NT2/D1 (cell line): ENCODE measurements around the gene CIITA.

Experiments
- DNase-seq: peaks from one replicate; pipeline ENCODE4 v3.0.0-alpha.2; 2011; ENCODE audit warnings: low read depth, low spot score
- H3K27me3 ChIP-seq: 2 replicates; pipeline ENCODE4 v1.6.0; 2011; ENCODE audit warnings: mild to moderate bottlenecking; ENCODE audit not compliant: insufficient read length, insufficient read depth
- H3K36me3 ChIP-seq: 2 replicates; pipeline ENCODE4 v1.6.1; 2011; ENCODE audit warnings: mild to moderate bottlenecking, low read length, mixed read lengths; ENCODE audit not compliant: insufficient read depth, insufficient read length
- H3K4me1 ChIP-seq: 2 replicates; pipeline ENCODE4 v1.5.1; 2011; ENCODE audit not compliant: insufficient read depth, insufficient read length
- H3K4me3 ChIP-seq: 2 replicates; pipeline ENCODE4 v1.5.1; 2011; ENCODE audit warnings: low read depth; ENCODE audit not compliant: insufficient read length
- H3K9ac ChIP-seq: 2 replicates; pipeline ENCODE4 v1.6.0; 2011; ENCODE audit warnings: low read depth; ENCODE audit not compliant: insufficient read length
- H3K9me3 ChIP-seq: 2 replicates; pipeline ENCODE4 v1.5.1; 2011; ENCODE audit warnings: mild to moderate bottlenecking, low read length; ENCODE audit not compliant: insufficient read depth
- SUZ12 ChIP-seq: IDR thresholded peaks from 2 replicates; pipeline ENCODE4 v1.6.1; 2011; ENCODE audit not compliant: insufficient read length, insufficient read depth; ENCODE audit errors: extremely low read depth
- YY1 ChIP-seq: IDR thresholded peaks from 2 replicates; pipeline ENCODE4 v1.6.1; 2011; ENCODE audit not compliant: insufficient read length, insufficient read depth
- ZNF274 ChIP-seq: IDR thresholded peaks from 2 replicates; pipeline ENCODE4 v1.6.1; 2011; ENCODE audit warnings: mild to moderate bottlenecking, low read depth, low read length

CIITA gene

GRCh38 chr16:10918294-10919002 lies 41.4 kb downstream of the CIITA start:
- Histone ChIP-seq H3K36me3 (no peaks in the 10 kb centered on the region), H3K9ac (peak overlapping the region; percentile 44), H3K4me3 (no peak overlapping the region), H3K4me1 (peaks cover 9% of the 10 kb centered on the region), H3K9me3 (no peaks in the 10 kb centered on the region), H3K27me3 (no peaks in the 10 kb centered on the region)
- peak; percentile 96 for DNase-seq
- TF ChIP-seq YY1 (no peak), SUZ12 (no peak), ZNF274 (no peak)

DNA sequence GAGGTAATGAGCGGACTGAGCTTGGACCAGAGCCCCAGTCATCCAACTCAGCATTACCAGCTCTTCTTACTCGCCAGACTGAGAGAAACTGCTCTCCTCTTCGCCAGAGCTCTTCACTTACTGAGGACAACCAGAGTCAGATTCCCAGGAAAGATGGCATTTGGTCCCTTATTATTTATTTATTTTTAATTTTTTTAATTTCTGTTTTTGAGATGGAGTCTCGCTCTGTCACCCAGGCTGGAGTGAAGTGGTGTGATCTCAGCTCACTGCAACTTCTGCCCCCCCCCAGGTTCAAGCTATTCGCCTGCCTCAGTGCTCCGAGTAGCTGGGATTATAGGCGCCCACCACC lies 42.0 kb downstream of the CIITA start:
- Histone ChIP-seq H3K4me1 (peaks cover 10% of the 10 kb centered on the region), H3K36me3 (no peaks in the 10 kb centered on the region), H3K9ac (no peak overlapping the region)

GRCh38 chr16:10920726-10921427 lies 43.9 kb downstream of the CIITA start:
- H3K9me3 ChIP-seq: no peaks in the 10 kb centered on the region
- no peak for TF ChIP-seq ZNF274
- no peak for TF ChIP-seq SUZ12
- TF ChIP-seq YY1: no peak
- no peak overlapping the region for H3K4me3 ChIP-seq
- H3K27me3 ChIP-seq: no peaks in the 10 kb centered on the region
- H3K36me3 ChIP-seq: peaks cover 9% of the 10 kb centered on the region
- no peak for DNase-seq
- H3K4me1 ChIP-seq: peaks cover 10% of the 10 kb centered on the region
- H3K9ac ChIP-seq: no peak overlapping the region

More for the DNA sequence above, 42.0 kb downstream of the CIITA start:
- DNase-seq: no peak
- Histone ChIP-seq H3K4me3 (no peak overlapping the region), H3K27me3 (no peaks in the 10 kb centered on the region), H3K9me3 (no peaks in the 10 kb centered on the region)
- TF ChIP-seq SUZ12: no peak
- TF ChIP-seq ZNF274: no peak
- TF ChIP-seq YY1: no peak

DNA sequence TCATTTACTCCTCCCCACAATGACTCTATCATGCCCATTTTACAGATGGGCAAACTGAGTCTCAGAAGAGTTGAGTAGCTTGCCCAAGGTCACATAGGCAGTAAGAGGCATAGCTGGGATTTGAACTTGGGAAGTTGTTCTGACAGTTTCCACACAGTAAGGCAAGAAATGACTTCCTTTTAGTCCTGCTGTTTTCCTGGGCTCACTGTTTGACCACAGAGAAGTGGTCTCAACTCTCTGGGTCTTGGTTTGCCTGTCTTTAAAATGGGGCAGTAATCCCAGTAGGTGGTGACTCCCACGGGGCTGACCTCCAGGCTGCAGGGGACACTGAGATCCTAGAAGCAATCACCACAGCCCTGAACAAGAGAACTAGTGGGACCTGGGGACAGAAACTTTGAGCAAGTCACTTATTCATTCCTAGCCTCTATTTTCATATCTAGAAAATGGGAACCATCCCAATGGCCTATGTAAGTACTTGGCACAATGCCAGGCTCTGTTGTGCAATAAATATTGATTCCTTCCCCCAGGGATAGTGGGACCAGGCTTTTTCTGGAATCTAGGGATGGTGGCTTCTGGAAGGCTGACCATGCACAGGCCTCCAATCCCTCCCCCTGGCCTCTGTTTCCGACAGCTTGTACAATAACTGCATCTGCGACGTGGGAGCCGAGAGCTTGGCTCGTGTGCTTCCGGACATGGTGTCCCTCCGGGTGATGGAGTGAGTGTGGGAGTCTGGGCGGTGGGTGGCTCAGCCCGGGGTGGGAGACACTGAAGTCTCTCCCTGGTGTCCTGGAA lies 44.7 kb downstream of the CIITA start:
- TF ChIP-seq ZNF274 (no peak), SUZ12 (no peak), YY1 (no peak)
- Histone ChIP-seq H3K4me1 (peaks cover 7% of the 10 kb centered on the region), H3K27me3 (no peaks in the 10 kb centered on the region), H3K4me3 (no peak overlapping the region), H3K36me3 (peaks cover 12% of the 10 kb centered on the region), H3K9ac (no peak overlapping the region), H3K9me3 (no peaks in the 10 kb centered on the region)
- no peak for DNase-seq

DNA sequence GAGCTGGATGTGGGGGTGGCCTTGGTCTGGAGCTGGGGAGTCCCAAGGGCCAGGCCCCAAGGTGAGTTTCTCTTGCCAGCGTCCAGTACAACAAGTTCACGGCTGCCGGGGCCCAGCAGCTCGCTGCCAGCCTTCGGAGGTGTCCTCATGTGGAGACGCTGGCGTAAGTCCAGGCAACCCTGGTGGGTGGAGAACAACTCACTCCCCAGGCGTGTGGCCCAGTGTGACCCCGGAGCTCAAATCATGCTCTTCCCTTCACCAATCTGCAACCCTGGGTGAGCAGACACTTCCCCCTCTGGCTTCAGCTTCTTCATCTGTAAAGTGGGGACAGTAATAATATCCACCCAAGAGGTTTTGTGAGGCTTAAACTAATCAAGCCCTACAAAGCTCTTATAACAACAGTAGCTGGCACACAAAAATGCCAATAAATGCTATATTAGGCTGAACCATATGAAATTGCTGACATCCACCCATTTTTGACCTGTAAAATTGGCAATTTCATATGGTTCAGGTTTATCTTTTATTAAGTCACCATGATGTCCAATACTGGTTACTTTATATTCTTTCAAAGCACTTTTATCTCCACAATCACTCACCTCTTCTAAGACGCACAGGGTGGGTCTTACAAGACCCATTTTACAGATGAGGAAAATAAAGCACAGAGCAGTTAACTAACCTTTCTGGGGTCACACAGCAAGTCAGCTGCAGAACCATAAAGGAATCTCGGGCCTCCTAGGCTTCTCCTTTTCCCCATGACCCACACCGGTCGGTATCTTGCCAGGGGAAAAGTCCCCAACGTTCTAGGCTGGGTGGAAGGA lies 45.5 kb downstream of the CIITA start:
- Histone ChIP-seq H3K27me3 (no peaks in the 10 kb centered on the region), H3K4me3 (no peak overlapping the region), H3K9ac (no peak overlapping the region), H3K9me3 (no peaks in the 10 kb centered on the region), H3K36me3 (peaks cover 16% of the 10 kb centered on the region), H3K4me1 (peaks cover 7% of the 10 kb centered on the region)
- no peak for DNase-seq
- TF ChIP-seq SUZ12 (no peak), ZNF274 (no peak), YY1 (no peak)

- Histone ChIP-seq H3K27me3 (no peaks in the 10 kb centered on the region), H3K4me3 (no peak overlapping the region), H3K4me1 (peaks cover 6% of the 10 kb centered on the region), H3K9ac (no peak overlapping the region), H3K36me3 (peaks cover 21% of the 10 kb centered on the region), H3K9me3 (no peaks in the 10 kb centered on the region)
- no peak for DNase-seq
- TF ChIP-seq YY1: no peak
- TF ChIP-seq SUZ12: no peak
- no peak for TF ChIP-seq ZNF274
Observed at GRCh38 chr16:10923146-10923649, 46.2 kb downstream of the CIITA start.
